HepG2 (cell line): Measurements from ENCODE around the gene DDAH1. TPM values are rescaled to one million over a fixed set of nuclear protein-coding genes. Genes with fewer than 3 reads are reported as not detected.

ENCODE experiments used
- ATAC-seq: fragments of 200-7000 bp; cut with Tn5 transposase; 3 replicates; pipeline ENCODE4 v1.9.1; 2020; ENCODE audit warnings: mild to moderate bottlenecking, moderate library complexity
- BruUV-seq: library from RNA; stranded (reverse); fragments of 400-500 nt; replicated peaks from 2 replicates; lab custom pipeline; 2021; lab: Mats Ljungman, UMichigan
- CTCF ChIA-PET: fragments of 300-600 bp; formaldehyde crosslinking; extraction: SDS; loops from one replicate; lab custom pipeline; 2021; ENCODE audit warnings: low total read pairs, inconsistent platforms, low intra/inter-chr PET ratio; lab: Yijun Ruan, JAX
- POLR2A ChIA-PET: fragments of 350-600 bp; sonication (Branson Sonifier 250); formaldehyde crosslinking; loops from one replicate; lab custom pipeline; 2020; ENCODE audit warnings: antibody characterized with exemption, inconsistent platforms; lab: Yijun Ruan, JAX
- DNase-seq: peaks from one replicate; pipeline ENCODE4 v3.0.0-alpha.2; 2015; ENCODE audit warnings: low spot score
- FAIRE-seq: peaks from 3 replicates; lab custom pipeline; 2011; peaks lifted over from hg19 to GRCh38; lab: Jason Lieb, UNC
- H2AFZ ChIP-seq: one replicate; pipeline ENCODE4 v1.6.1; 2011; ENCODE audit warnings: low read length, inconsistent platforms
- H3K27ac ChIP-seq: fragments of 300-600 bp; 3 replicates; pipeline ENCODE4 v1.8.0; 2011; ENCODE audit warnings: mixed run types, mild to moderate bottlenecking, mixed read lengths, low read length, inconsistent platforms; ENCODE audit not compliant: insufficient read depth; ENCODE audit errors: extremely low read length
- H3K27me3 ChIP-seq, 2 experiments: fragments of 200-600 bp in 1 of 2; 2 replicates in 1 of 2; 3 replicates in 1 of 2; pipeline versions ENCODE4 v1.6.0 to v1.8.0; 2011; ENCODE audit warnings: low read length in 2 of 2, mild to moderate bottlenecking in 2 of 2, moderate library complexity in 2 of 2, inconsistent platforms in 1 of 2; ENCODE audit not compliant: insufficient read depth in 2 of 2, control insufficient read depth in 1 of 2
- H3K36me3 ChIP-seq, 2 experiments: fragments of 200-600 bp in 1 of 2; replicated peaks in 1 of 2; 2 replicates in 1 of 2; 3 replicates in 1 of 2; pipeline versions ENCODE4 v1.5.1 to v1.8.0; 2011; ENCODE audit warnings: low read length in 2 of 2, inconsistent platforms in 1 of 2; ENCODE audit not compliant: insufficient read depth in 2 of 2, control insufficient read depth in 1 of 2
- H3K4me1 ChIP-seq: 2 replicates; pipeline ENCODE4 v1.5.1; 2012; ENCODE audit warnings: low read length, inconsistent platforms; ENCODE audit not compliant: insufficient read depth
- H3K4me2 ChIP-seq: 2 replicates; pipeline ENCODE4 v1.6.0; 2011; ENCODE audit warnings: low read depth, low read length, inconsistent platforms
- H3K4me3 ChIP-seq, 3 experiments: fragments of 200-600 bp in 1 of 3; sonication (generic), shearing (Covaris generic) in 1 of 3; replicated peaks in 1 of 3; 2 replicates each; pipeline ENCODE4 v1.5.1; 2011 to 2016; ENCODE audit warnings: low read length in 3 of 3, inconsistent platforms in 2 of 3, low read depth in 2 of 3, mild to moderate bottlenecking in 2 of 3, control low read depth in 1 of 3, mixed read lengths in 1 of 3; ENCODE audit not compliant: insufficient read depth in 1 of 3
- H3K79me2 ChIP-seq: one replicate; pipeline ENCODE4 v1.6.1; 2011; ENCODE audit warnings: low read length, inconsistent platforms; ENCODE audit not compliant: insufficient read depth
- H3K9ac ChIP-seq: 2 replicates; pipeline ENCODE4 v1.6.0; 2011; ENCODE audit warnings: mild to moderate bottlenecking, low read depth, low read length, inconsistent platforms; ENCODE audit not compliant: insufficient read depth
- H3K9me3 ChIP-seq: 2 replicates; pipeline ENCODE4 v1.5.1; 2012; ENCODE audit warnings: mild to moderate bottlenecking, low read length
- H4K20me1 ChIP-seq: 2 replicates; pipeline ENCODE4 v1.6.0; 2011; ENCODE audit warnings: inconsistent platforms, mild to moderate bottlenecking, low read length, moderate library complexity; ENCODE audit not compliant: insufficient read depth
- DR1 ChIP-seq: sonication (generic); formaldehyde crosslinking; IDR thresholded peaks from 2 replicates; pipeline ENCODE4 v1.8.0; 2021; ENCODE audit warnings: mild to moderate bottlenecking, missing genetic modification reagents, inconsistent platforms
- ERF ChIP-seq: IDR thresholded peaks from 2 replicates; pipeline ENCODE4 v1.6.1; 2018; ENCODE audit warnings: missing biosample characterization, missing genetic modification reagents
- FOSL2 ChIP-seq: sonication (generic); formaldehyde crosslinking; IDR thresholded peaks from 2 replicates; pipeline ENCODE4 v1.4.0; 2020; ENCODE audit warnings: missing genetic modification reagents
- MEIS1 ChIP-seq: sonication (generic); formaldehyde crosslinking; IDR thresholded peaks from 2 replicates; pipeline ENCODE4 v1.9.0; 2021; ENCODE audit warnings: mild to moderate bottlenecking, missing genetic modification reagents, moderate library complexity, borderline replicate concordance
- PATZ1 ChIP-seq: sonication (generic); formaldehyde crosslinking; IDR thresholded peaks from 2 replicates; pipeline ENCODE4 v1.4.0; 2020; ENCODE audit warnings: missing genetic modification reagents
- PAX8 ChIP-seq: sonication (generic); formaldehyde crosslinking; IDR thresholded peaks from 2 replicates; pipeline ENCODE4 v1.8.0; 2022; ENCODE audit warnings: mild to moderate bottlenecking, missing genetic modification reagents, borderline replicate concordance
- PCBP2 ChIP-seq: fragments of 200-400 bp; formaldehyde crosslinking; optimal IDR thresholded peaks from 2 replicates; pipeline ENCODE3; 2018; ENCODE audit warnings: low read length, low read depth; ENCODE audit not compliant: poor library complexity, severe bottlenecking
- SMC3 ChIP-seq: IDR thresholded peaks from 2 replicates; pipeline ENCODE4 v1.6.1; 2011; ENCODE audit warnings: low read length, improper control_type of control experiment
- SP4 ChIP-seq: sonication (generic); formaldehyde crosslinking; IDR thresholded peaks from 2 replicates; pipeline ENCODE4 v1.8.1; 2023; ENCODE audit warnings: mild to moderate bottlenecking, missing genetic modification reagents
- TAF15 ChIP-seq: fragments of 200-400 bp; formaldehyde crosslinking; IDR thresholded peaks from one replicate; pipeline ENCODE4 v1.6.1; 2018; ENCODE audit warnings: mild to moderate bottlenecking, low read depth, low read length; ENCODE audit not compliant: poor library complexity, severe bottlenecking
- YEATS2 ChIP-seq: sonication (generic); formaldehyde crosslinking; IDR thresholded peaks from 2 replicates; pipeline ENCODE4 v1.4.0; 2020; ENCODE audit warnings: missing genetic modification reagents, borderline replicate concordance
- ZFP62 ChIP-seq: sonication (generic); formaldehyde crosslinking; IDR thresholded peaks from 2 replicates; pipeline ENCODE4 v1.4.0; 2020; ENCODE audit warnings: missing genetic modification reagents
- ZNF124 ChIP-seq: sonication (generic); formaldehyde crosslinking; IDR thresholded peaks from 2 replicates; pipeline ENCODE4 v1.4.0; 2020; ENCODE audit warnings: missing genetic modification reagents
- ZNF232 ChIP-seq: sonication (generic); formaldehyde crosslinking; IDR thresholded peaks from 2 replicates; pipeline ENCODE4 v1.4.0; 2020; ENCODE audit warnings: missing genetic modification reagents, borderline replicate concordance
- ZNF761 ChIP-seq: sonication (generic); formaldehyde crosslinking; conservative IDR thresholded peaks from 2 replicates; pipeline ENCODE4 v1.4.0; 2020; ENCODE audit warnings: mild to moderate bottlenecking, missing genetic modification reagents
- ZSCAN30 ChIP-seq: sonication (generic); formaldehyde crosslinking; IDR thresholded peaks from 2 replicates; pipeline ENCODE4 v1.5.0; 2020; ENCODE audit warnings: mild to moderate bottlenecking, missing genetic modification reagents
- ZUFSP ChIP-seq: sonication (generic); formaldehyde crosslinking; IDR thresholded peaks from 2 replicates; pipeline ENCODE4 v1.9.0; 2021; ENCODE audit warnings: missing genetic modification reagents, mild to moderate bottlenecking, borderline replicate concordance
- WGBS: methylation state at CpG from one replicate; pipeline ENCODE4 v1.1.6; 2017; ENCODE audit warnings: low lambda C conversion rate; 5-methylcytosine and 5-hydroxymethylcytosine counted together
- in situ Hi-C: cut with HindIII; loops from 2 replicates; pipeline ENCODE4 v1.10.0; 2017; ENCODE audit warnings: low pct_unique_long_range_greater_than_20kb; ENCODE audit not compliant: extremely low pct_ligation_motif_present
- intact Hi-C: fragments of 100-400 bp; cut with micrococcal nuclease; formaldehyde crosslinking; loops from one replicate; pipeline ENCODE4 v1.10.0; 2022; ENCODE audit not compliant: unreplicated experiment
- polyA plus RNA-seq, 8 experiments: library from polyadenylated mRNA; depleted of rRNA in 3 of 8; stranded (reverse) in 7 of 8; unstranded in 1 of 8; fragments of >200 nt; fragmentation: Illumina TruSeq in 4 of 8; extraction: Trizol in 4 of 8; gene quantifications; 2 replicates each; pipeline versions ENCODE4 v1.2.1 to v1.2.3, GENCODE V29; 2011 to 2016; ENCODE audit warnings: low read depth in 4 of 8, missing spikeins in 1 of 8, mixed read lengths in 1 of 8; ENCODE audit not compliant: insufficient read depth in 1 of 8
- total RNA-seq, 5 experiments: library from RNA; depleted of rRNA; stranded (reverse); fragments of >200 nt; fragmentation: Illumina TruSeq; extraction: Trizol; gene quantifications; 2 replicates each; pipeline ENCODE4 v1.2.3, GENCODE V29; 2016; ENCODE audit warnings: low read depth in 1 of 5

The DDAH1 gene
- total and polyA plus RNA-seq, 2 of the 13 experiments (the other 11 are each of a cell fraction or from before 2014, with no cell fraction given): 39.7 to 64.4 TPM

DNA sequence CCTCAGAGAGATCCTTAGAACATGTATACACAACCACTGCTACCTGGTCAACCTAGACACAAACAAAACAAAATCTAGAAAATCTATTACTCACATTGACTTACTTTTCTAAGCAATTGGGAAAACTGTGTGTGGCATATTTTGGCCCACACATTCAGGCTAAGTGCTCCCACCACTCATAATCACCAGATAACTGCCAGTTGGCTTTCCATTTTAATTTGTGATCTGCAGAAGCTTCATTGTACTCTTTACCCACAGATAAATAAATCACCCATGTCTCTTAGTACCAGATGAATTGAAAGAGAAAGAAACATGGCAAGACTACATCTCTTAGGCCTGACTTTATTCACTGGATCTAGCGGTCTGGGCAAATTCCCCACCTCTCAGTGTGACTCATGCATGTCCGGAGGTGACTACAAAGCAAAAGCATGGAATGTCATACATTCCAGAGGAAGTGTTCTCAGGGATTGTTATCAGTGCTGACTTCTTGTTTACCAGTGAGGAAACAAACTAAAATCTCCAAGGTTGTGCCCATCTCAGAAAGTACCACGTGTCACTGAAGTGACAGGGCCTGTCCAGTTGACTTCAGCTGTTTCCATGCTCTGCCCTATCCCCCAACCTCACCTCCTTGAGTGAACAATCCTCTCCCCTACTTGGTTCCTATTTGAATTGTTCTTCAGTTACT, 136.1 kb downstream of the DDAH1 start:
- peak overlapping the region; percentile 61 for H3K9ac ChIP-seq
- intact Hi-C loops: loop anchor here (5.0 kb wide), 2 partner anchors 133 to 253 kb away; partner anchors contain the start of gene CCN1
- 2% methylated on average over 3 of the region's 3 CpGs for WGBS
- H2AFZ ChIP-seq: no peak overlapping the region
- ChIA-PET CTCF (no interaction called here), POLR2A (interaction anchor here (1.0 to 2.0 kb wide), 5 partner anchors 10 to 252 kb away, joined by 3 to 6 read pairs (median 4); partner anchors contain the start of gene CCN1)
- BruUV-seq: TSS peak; percentile 33
- peaks cover 1 to 5% of the 10 kb centered on the region in 2 experiments; a peak in 2 of 5 replicates for H3K36me3 ChIP-seq
- peaks cover 62% of the 10 kb centered on the region for H3K4me1 ChIP-seq
- H3K27ac ChIP-seq: peak overlapping the region; percentile 83
- H3K4me3 ChIP-seq: no peak overlapping the region
- in situ Hi-C loops: loop anchor here (5.0 to 10.0 kb wide), 2 partner anchors 136 to 248 kb away; partner anchors contain the start of gene DDAH1
- H3K9me3 ChIP-seq: no peaks in the 10 kb centered on the region
- ATAC-seq (peak; percentile 97), DNase-seq (peak; percentile 97), FAIRE-seq (peak; percentile 90)
- no peaks in the 10 kb centered on the region for H3K27me3 ChIP-seq
- H3K4me2 ChIP-seq: peak overlapping the region; percentile 44
- peaks cover 5% of the 10 kb centered on the region for H3K79me2 ChIP-seq
- H4K20me1 ChIP-seq: no peaks in the 10 kb centered on the region
- TF ChIP-seq PCBP2 (no peak), YEATS2 (CRISPR knock-in tag) (peak; percentile 72; the same call in 1 of the 2 replicates), SMC3 (no peak), SP4 (CRISPR knock-in tag) (no peak), PATZ1 (CRISPR knock-in tag) (peak; percentile 54; the same call in 1 of the 2 replicates), FOSL2 (peak; percentile 100), PAX8 (CRISPR knock-in tag) (no peak), ZNF124 (CRISPR knock-in tag) (0 out of 2 replicates have a peak, but pooled peaks have one; percentile 91), ZNF232 (0 out of 2 replicates have a peak, but pooled peaks have one; percentile 28), TAF15 (no peak), ZFP62 (CRISPR knock-in tag) (no peak), ZUFSP (CRISPR knock-in tag) (no peak), ZNF761 (CRISPR knock-in tag) (no peak), MEIS1 (CRISPR knock-in tag) (peak; percentile 74; the same call in 1 of the 2 replicates), DR1 (CRISPR knock-in tag) (no peak), ZSCAN30 (no peak), ERF (peak; percentile 97)
